LNCaP clone FGC (cell line): ENCODE results near the gene FGGY.

ENCODE experiments used
- DNase-seq: peaks from one replicate; pipeline ENCODE4 v3.0.0-alpha.2; 2011; ENCODE audit warnings: low read depth
- H3K4me3 ChIP-seq: 2 replicates; pipeline ENCODE4 v1.5.1; 2011; ENCODE audit warnings: mild to moderate bottlenecking, low read depth, low read length, control low read depth
- TF ChIP-seq, protein P1 (sequence below): IDR thresholded peaks from 2 replicates; pipeline ENCODE4 v1.5.1; 2012; ENCODE audit warnings: mild to moderate bottlenecking; ENCODE audit not compliant: control insufficient read depth, insufficient read depth; ENCODE audit errors: extremely low read depth

The FGGY gene

GRCh38 chr1:59757197-59757747 lies 460.4 kb downstream of the FGGY start:
- no peak overlapping the region for H3K4me3 ChIP-seq
- no peak for DNase-seq
- TF ChIP-seq, protein P1, sequence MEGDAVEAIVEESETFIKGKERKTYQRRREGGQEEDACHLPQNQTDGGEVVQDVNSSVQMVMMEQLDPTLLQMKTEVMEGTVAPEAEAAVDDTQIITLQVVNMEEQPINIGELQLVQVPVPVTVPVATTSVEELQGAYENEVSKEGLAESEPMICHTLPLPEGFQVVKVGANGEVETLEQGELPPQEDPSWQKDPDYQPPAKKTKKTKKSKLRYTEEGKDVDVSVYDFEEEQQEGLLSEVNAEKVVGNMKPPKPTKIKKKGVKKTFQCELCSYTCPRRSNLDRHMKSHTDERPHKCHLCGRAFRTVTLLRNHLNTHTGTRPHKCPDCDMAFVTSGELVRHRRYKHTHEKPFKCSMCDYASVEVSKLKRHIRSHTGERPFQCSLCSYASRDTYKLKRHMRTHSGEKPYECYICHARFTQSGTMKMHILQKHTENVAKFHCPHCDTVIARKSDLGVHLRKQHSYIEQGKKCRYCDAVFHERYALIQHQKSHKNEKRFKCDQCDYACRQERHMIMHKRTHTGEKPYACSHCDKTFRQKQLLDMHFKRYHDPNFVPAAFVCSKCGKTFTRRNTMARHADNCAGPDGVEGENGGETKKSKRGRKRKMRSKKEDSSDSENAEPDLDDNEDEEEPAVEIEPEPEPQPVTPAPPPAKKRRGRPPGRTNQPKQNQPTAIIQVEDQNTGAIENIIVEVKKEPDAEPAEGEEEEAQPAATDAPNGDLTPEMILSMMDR, result no peak

DNA sequence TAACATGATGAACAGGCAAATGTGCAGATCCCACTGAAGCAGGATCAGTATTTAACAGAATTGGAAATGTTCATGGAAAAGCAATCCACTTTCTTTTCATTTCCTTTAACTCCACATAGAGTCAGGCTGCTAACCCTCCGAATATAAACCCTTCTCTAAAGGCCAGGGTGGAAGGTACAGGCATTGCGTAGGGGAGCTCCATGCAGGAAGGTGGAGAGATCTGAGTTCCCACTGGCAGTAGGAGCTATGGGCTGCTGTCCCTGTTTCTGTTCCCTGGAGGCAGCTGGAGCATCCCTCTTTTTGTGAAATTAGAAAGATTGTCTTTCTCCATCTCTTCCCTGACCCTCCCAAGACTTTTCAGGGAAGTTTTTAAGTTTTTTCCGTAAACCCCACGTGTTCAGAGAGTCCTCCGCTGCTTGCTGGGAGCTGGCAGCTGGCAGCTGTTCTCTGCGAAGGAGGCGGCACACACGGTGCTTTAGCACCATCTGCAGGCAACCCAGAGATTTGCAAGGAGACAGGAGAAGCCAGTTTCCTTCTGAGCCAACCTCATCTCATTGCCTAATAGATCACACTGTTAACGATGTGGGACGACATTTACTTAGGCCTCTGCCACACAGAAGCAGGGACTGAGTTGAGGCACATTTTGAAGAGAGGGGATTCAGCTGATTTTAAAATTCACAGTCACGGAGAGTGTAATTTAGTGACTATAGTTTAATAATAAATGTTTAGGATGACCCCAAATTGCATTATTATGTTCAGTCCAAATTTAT lies 462.4 kb downstream of the FGGY start:
- TF ChIP-seq, protein P1, result peak; percentile 96
- DNase-seq, result peak; percentile 61
- H3K4me3 ChIP-seq, result 0 out of 2 replicates have a peak overlapping the region, but pooled peaks have one; percentile 19

DNA sequence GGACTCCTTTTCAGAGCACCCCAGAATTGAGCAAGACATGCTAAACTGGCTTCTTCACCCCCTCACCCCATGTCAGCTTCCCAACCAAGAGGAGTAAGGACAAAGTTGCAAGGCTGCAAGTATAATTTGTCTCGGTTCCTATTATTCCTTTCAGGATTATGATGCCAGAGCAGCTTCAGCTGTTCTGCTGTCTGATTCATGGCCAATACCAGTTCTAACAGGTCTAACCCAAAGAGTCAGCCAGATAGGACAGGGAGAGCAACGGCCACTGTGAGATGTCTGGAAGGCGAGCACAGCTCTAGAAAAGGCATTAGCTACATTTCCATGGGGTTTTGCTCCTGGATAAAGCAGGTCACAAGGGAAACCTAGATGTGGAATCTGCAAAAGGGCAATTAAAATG lies 464.5 kb downstream of the FGGY start:
- TF ChIP-seq, protein P1, result no peak
- no peak for DNase-seq
- no peak overlapping the region for H3K4me3 ChIP-seq

- no peak overlapping the region for H3K4me3 ChIP-seq
- TF ChIP-seq, protein P1, result no peak
- DNase-seq, result no peak
Observed at GRCh38 chr1:59763418-59763817, 466.5 kb downstream of the FGGY start.

GRCh38 chr1:59765011-59765730 lies 468.3 kb downstream of the FGGY start:
- TF ChIP-seq, protein P1, result no peak
- H3K4me3 ChIP-seq, result no peak overlapping the region
- no peak for DNase-seq

DNA sequence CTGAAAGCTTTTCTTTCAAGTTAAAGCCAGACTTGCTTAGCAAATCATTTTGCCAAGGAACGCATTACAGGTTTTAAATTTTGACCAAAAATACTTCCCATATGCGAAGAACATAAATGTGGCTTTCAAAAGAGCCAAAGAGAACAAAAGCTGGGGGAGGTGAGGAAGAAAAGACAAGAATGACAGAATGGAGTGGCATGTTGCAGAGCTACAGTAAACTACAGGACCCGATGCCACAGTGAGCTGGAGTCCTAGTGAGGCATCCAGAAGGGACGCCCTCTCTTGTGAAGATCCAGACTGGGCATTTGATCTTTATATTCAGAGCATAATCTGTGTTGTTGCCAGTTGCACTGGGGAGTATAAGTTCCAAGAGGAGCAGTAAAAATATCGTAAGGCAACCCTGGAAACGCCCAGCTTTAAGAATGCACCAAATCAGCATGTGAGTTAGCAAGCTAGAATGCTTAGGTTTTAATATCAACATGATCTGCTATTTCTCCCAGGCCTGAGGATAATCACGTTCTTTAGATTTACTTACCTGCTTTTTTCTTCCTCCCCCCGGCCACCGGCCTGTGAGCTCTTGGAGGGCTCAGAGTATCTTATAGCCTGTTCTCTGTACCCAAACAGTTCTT lies 469.4 kb downstream of the FGGY start:
- no peak overlapping the region for H3K4me3 ChIP-seq
- TF ChIP-seq, protein P1, result no peak

More for the DNA sequence above, 469.4 kb downstream of the FGGY start:
- no peak for DNase-seq
